ENCODE data around the gene SLC30A7. TPM values are rescaled to one million over a fixed set of nuclear protein-coding genes. Genes with fewer than 3 reads are reported as not detected.
A peak's percentile ranks its signal among the peaks of the same experiment; 100 is the strongest.

SLC30A7 gene
- total and polyA plus RNA-seq, 8 donors = 1.5 to 65.7 (median 6.2) TPM

DNA sequence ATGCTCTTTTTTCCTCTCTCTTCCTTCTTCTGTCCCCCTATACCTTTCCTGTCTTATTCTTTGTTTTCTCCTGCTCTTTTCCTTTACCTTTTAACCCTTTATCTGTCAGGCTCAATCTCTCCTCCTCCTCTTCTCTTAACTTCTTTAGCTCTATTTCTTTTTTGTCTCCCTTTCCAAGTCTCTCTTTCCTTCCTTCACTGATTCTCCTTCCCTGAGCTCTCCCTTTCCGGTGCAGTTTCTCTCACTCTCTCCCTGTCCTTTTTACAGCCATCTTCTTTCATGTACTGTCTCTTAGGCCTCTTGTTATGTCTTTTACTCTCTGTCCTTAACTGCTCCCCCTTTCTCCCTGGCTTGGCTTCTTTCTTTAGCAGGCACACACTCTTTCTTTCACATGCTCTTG lies 12.0 kb downstream of the SLC30A7 start:
- Histone ChIP-seq H3K27ac (no peak overlapping the region), H3K9me3 (no peaks in the 10 kb centered on the region), H3K4me1 (peaks cover 0 to 6% (median 0%) of the 10 kb centered on the region in 4 donors), H3K27me3 (no peaks in the 10 kb centered on the region), H3K36me3 (peaks cover 5 to 87% (median 82%) of the 10 kb centered on the region in 4 donors), H3K4me3 (no peak overlapping the region)
- TF ChIP-seq, protein P1, sequence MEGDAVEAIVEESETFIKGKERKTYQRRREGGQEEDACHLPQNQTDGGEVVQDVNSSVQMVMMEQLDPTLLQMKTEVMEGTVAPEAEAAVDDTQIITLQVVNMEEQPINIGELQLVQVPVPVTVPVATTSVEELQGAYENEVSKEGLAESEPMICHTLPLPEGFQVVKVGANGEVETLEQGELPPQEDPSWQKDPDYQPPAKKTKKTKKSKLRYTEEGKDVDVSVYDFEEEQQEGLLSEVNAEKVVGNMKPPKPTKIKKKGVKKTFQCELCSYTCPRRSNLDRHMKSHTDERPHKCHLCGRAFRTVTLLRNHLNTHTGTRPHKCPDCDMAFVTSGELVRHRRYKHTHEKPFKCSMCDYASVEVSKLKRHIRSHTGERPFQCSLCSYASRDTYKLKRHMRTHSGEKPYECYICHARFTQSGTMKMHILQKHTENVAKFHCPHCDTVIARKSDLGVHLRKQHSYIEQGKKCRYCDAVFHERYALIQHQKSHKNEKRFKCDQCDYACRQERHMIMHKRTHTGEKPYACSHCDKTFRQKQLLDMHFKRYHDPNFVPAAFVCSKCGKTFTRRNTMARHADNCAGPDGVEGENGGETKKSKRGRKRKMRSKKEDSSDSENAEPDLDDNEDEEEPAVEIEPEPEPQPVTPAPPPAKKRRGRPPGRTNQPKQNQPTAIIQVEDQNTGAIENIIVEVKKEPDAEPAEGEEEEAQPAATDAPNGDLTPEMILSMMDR (IDR thresholded peaks at IDR 0.05) = no peak
- TF ChIP-seq POLR2A (IDR thresholded peaks at IDR 0.05) (no peak), EP300 (IDR thresholded peaks at IDR 0.05) (no peak), POLR2AphosphoS5 (IDR thresholded peaks at IDR 0.05) (no peak)
- intact Hi-C loops (cut with DNase I; ENCODE audit: low total_unique reads) = no loop called here
- DNase-seq = no peak
- WGBS, 5 donors = 89 to 100% (median 100%) methylated on average over 1 of the region's 1 CpG

DNA sequence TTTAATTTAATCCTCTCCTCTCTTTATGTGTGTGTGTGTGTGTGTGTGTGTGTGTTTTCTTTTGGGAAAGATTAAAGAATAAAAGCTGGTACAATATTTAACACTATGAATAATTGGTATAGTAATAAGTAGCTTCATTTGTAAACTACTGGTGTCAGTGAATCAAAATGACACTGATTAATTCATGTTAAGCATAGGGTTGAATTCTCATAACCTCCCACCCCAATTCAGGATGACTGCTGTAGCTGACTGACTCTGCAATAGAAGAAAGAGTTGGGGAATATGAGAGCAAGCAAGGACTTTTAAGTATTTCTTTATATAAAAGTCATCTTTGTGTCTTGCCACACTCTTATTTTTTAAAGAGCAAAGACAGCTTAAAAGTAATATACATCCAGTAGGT lies 13.1 kb downstream of the SLC30A7 start:
- TF ChIP-seq POLR2AphosphoS5 (IDR thresholded peaks at IDR 0.05) (no peak), EP300 (IDR thresholded peaks at IDR 0.05) (no peak), POLR2A (IDR thresholded peaks at IDR 0.05) (no peak)
- TF ChIP-seq, protein P1 (IDR thresholded peaks at IDR 0.05) = no peak
- H3K9me3 ChIP-seq = no peaks in the 10 kb centered on the region
- no peak overlapping the region for H3K4me3 ChIP-seq
- H3K27ac ChIP-seq = no peak overlapping the region
- intact Hi-C loops (cut with DNase I; ENCODE audit: low total_unique reads) = no loop called here
- peaks cover 0 to 6% (median 0%) of the 10 kb centered on the region in 4 donors for H3K4me1 ChIP-seq
- no peak for DNase-seq
- H3K27me3 ChIP-seq = no peaks in the 10 kb centered on the region
- H3K36me3 ChIP-seq = peaks cover 12 to 99% (median 91%) of the 10 kb centered on the region in 4 donors

DNA sequence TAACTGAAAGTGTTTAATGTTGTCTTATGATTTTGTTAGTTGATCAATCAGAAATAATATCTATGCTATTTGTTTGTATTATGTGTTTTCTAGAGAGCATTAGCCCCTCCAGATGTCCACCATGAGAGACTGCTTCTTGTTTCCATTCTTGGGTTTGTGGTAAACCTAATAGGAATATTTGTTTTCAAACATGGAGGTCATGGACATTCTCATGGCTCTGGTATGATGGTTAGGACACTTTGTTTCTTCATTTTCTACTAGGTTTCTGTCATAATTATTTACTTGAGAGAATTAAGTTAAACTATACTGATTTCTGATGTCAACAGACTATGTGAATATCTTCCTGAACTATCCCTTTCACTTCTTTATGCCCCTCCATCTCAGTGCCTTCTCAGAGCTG lies 16.1 kb downstream of the SLC30A7 start:
- no peak for DNase-seq
- H3K27ac ChIP-seq = no peak overlapping the region
- TF ChIP-seq POLR2AphosphoS5 (IDR thresholded peaks at IDR 0.05) = no peak
- TF ChIP-seq POLR2A (IDR thresholded peaks at IDR 0.05) = no peak
- TF ChIP-seq, protein P1 (IDR thresholded peaks at IDR 0.05) = no peak
- TF ChIP-seq EP300 (IDR thresholded peaks at IDR 0.05) = no peak
- H3K4me3 ChIP-seq = no peak overlapping the region
- H3K4me1 ChIP-seq = peaks cover 0 to 4% (median 0%) of the 10 kb centered on the region in 4 donors
- intact Hi-C loops (cut with DNase I; ENCODE audit: low total_unique reads) = loop anchor here (10.0 kb wide), 2 partner anchors 323 to 383 kb away; partner anchors contain the start of gene S1PR1
- H3K36me3 ChIP-seq = peaks cover 18 to 100% (median 96%) of the 10 kb centered on the region in 4 donors
- H3K9me3 ChIP-seq = no peaks in the 10 kb centered on the region
- H3K27me3 ChIP-seq = no peaks in the 10 kb centered on the region

DNA sequence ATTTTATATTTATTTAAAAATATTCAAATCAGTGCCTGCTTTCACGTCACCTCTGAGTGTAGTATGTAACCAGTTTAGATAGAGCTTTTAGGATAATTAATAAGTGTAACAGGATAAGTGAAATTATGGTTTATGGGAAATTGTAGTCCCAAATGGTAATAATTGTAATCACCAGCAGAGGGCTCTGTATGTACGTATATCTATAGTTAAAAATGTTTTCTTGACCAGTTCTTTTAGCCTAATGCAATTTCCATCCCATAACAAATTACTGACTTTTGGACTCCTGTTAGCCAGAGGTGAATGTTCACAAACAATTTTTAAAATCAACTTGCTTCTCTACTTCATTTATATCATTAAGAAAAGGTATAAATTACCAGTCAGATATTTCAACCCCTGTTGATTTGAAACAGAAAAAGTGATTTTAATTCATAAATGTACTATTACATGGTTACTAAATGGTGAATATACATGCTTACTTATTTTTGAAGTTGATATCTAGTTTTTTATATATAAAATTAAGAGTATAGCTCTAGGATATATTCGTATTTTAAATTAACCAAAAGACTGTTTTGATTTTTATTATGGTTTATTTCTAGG lies 25.3 kb downstream of the SLC30A7 start:
- Histone ChIP-seq H3K27me3 (no peaks in the 10 kb centered on the region), H3K9me3 (no peaks in the 10 kb centered on the region), H3K4me3 (no peak overlapping the region), H3K36me3 (peaks cover 0 to 78% (median 63%) of the 10 kb centered on the region in 4 donors), H3K27ac (no peak overlapping the region), H3K4me1 (no peaks in the 10 kb centered on the region)
- TF ChIP-seq POLR2A (IDR thresholded peaks at IDR 0.05) (no peak), EP300 (IDR thresholded peaks at IDR 0.05) (no peak), POLR2AphosphoS5 (IDR thresholded peaks at IDR 0.05) (no peak)
- TF ChIP-seq, protein P1 (IDR thresholded peaks at IDR 0.05) = peak in 5 of 7 experiments; percentile 42 to 74 (median 62)
- peak in 1 of 2 donors; percentile 75 for DNase-seq
- 35 to 44% (median 37%) methylated on average over 3 of the region's 3 CpGs for WGBS, 5 donors
- intact Hi-C loops (cut with DNase I; ENCODE audit: low total_unique reads) = no loop called here
